Measurements from ENCODE around the gene CHRND. TPM values are rescaled to one million over a fixed set of nuclear protein-coding genes. Genes with fewer than 3 reads are reported as not detected.

Gene CHRND
- total RNA-seq, 1 experiment from 2014 or later, result not detected

DNA sequence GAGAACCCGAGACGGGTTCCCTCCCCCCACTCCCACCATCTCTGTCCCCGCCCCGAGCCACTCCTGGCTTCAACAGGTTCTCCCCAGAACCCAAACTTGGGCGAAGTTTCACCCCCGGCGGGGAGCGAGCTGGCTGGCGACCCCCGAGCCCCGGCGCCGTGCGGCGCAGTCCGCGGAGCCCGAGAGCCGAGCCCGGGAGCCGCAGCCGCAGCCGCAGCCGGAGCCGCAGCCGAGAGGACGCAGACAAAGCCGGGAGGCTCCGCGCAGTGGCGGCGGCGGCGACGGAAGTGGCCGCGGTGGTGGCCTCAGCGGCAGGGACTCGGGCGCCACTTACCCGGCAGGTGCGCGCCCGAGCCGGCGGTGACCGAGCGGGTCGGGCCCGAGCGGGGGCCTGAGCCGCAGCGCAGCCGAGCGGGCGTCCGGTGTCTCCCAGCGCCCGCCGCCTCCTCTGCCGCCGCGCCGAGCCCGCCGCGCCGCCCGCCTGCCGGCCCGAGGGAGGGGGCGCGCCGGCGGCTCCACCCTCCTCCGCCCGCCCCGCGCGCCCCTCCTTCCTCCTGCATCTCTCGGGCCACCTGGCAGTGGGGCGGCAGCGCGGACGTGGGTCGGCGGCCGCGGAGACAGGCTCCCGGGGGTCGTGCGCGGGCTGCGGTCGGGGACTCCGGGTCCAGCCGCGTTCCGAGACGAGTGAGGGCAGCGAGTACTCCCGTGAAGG lies 38.4 kb upstream of the CHRND start, which contains the start of gene ECEL1:
Gene ECEL1 (minus strand): TSS at position 450 of the 712 bp plus-strand sequence. CDS start 1,181 bp downstream, outside the sequence.
- no peak for DNase-seq (ENCODE audit: low spot score)

DNA sequence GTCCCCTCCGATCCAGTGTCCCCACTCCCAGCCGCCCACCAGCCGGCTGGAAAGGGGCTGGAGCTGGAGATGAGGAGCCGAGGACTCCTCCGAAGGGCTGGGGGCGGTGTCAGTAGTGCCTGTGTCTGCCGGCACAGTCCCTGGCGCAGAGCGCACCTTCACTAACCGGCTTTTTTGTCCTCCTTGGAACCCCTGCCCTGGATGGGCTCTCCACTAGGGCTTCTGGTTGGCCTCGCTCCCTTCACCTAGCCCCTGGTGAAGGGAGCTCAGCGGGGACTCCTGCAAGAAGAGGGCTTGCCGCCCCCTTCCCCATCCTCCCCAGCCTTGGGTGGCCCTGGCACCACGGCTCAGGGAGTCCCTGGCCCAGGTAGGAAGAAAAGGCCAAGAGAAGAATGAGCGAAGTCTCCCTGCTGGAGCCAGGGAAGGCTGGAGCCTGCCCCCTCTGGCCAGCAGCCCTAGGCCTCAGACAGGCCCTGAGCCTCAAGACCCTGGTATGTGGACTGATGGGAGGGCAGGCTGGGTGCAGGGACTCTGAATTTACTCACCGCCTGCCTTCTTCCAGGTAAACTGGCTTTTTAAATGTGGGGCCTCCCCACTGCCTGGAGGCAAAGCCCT lies 37.8 kb upstream of the CHRND start:
- no peak for DNase-seq (ENCODE audit: low spot score)

GRCh38 chr2:232488721-232489300 lies 37.1 kb upstream of the CHRND start:
- DNase-seq (ENCODE audit: low spot score), result no peak

GRCh38 chr2:232489516-232490220 lies 36.3 kb upstream of the CHRND start:
- DNase-seq (ENCODE audit: low spot score), result no peak

GRCh38 chr2:232490221-232491138 lies 35.5 kb upstream of the CHRND start:
- no peak for DNase-seq (ENCODE audit: low spot score)

DNA sequence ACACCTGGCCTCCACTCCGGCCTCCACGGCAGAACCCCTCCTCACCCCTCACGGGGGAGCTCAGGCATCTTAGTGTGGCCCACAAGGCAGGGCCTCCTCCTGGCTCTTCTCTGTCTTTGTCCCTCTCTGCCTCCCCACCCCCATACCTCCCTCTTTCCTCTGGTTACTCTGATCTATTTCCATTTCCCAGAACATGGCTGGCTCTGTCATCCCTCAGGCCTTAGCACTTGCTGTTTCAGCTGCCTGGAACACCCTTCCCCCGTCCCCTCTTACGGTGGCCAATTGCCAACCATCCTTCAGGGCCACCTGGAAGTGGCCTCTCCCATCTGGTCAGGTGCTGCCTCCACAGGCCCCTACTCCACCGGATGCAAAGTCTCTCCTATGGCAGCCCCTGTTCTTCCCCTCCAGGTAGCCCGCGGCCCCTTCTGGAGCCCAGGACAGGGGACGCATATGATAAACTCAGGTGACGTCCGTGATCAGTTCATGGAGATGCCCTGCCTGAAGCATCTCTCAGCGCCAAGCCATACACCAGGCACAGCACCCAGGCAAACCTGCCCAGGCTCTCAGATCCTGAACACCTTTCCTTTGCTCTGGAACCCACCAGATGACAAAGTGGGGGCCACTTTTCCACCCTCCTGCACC lies 34.7 kb upstream of the CHRND start:
- no peak for DNase-seq (ENCODE audit: low spot score)

DNA sequence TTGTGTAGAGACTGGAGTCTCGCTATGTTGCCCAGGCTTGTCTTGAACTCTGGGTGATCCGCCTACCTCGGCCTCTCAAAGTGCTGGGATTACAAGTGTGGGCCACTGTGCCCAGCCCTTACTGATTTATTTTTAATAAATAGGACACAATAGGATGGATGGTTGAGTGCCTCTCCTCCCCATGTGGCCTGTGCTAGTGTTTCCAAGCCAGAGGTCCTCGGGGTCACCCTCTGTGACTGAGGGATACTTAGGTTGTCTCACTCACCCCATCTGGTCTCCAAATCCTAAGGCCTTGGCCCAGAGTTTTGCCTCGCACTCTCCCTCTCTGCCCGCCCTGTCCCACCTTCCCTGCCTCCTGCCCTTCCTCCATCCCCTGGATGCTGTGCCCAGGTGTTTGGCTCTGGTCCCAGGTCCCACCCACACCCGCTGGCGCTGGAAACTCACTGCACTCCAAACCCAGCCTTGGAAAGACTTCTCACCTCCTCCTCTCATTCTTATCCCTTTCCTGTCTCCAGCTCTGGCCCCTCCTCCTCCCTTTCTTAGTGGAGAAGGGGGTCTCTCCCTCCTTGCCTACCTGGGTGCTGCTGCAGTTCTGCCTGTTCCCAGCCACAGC lies 33.6 kb upstream of the CHRND start:
- no peak for DNase-seq (ENCODE audit: low spot score)

DNA sequence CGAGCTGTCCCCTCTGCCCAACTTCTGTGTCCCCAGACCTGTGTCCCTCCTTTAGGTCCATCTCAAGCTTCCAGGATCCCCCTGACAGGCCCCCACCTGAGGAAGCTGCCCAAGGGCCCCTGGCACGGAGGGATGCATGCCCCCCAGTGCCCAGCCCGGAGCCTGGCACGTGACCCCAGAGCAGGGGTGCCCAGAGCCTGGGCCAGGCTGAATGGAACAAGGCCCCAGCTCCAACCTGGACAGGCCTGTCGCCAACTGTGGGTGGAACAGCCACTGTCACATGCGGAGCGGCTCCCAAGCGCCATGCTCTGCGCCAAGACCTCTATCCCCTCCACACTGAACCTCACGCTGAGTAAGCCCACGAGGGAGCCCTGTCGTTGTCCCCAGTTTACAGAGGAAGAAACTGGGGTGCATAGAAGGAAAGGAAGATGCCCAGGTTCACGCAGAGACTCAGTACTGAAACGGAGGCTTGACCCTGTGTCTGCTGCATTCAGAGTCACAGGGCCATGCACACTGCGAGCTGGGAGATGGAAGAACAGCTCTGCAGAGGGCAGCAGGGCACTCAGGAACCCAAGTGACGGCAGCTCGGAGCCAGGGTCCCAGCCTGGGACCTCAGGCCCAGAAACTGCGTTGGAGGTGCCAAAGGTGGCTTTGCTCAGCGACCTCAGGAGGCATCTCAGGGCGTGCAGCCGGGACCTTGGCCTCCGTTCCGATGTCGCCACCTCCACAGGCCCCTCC lies 32.8 kb upstream of the CHRND start:
- DNase-seq (ENCODE audit: low spot score), result no peak

DNA sequence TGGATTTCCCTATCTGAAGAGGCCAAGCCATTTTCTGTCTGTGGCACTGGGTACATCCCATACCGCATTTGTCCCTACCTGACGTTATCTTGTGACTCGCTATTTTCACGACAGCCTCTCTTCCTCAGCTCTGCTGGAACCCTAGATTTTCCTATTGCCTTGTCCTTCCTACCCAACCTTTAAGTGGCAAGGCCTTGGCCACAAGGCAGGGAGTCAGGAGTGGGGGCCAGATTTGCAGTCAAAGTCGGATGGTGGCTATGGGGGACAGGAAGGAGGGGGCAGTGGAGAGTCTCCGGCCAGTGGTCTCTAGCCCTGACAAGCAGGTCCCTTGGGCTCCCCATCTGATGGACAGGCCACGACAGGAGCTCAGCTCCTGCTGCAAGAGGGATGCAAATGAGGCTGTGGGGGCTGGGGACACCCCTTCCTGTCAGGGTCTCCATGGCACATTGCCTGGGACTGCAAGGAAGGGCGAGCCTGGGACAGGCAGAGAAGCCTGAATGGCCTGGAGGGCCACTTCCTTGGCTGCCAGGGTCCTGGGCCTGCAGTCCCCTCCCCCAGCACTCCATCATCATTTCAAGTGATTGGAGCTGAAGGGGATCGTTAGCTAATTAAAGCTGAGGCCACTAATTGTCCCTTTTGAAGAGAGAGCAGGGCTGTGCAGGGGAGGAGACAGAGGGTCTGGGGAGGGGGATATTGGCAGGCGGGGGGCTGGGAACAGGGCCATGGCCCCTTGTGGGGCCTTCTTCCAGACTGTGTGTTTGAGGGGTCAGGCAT lies 32.1 kb upstream of the CHRND start:
- no peak for DNase-seq (ENCODE audit: low spot score)

- DNase-seq (ENCODE audit: low spot score), result no peak
Observed at GRCh38 chr2:232494542-232494941, 31.4 kb upstream of the CHRND start.

GRCh38 chr2:232495292-232495691 lies 30.7 kb upstream of the CHRND start:
- no peak for DNase-seq (ENCODE audit: low spot score)

GRCh38 chr2:232496501-232497270 lies 29.3 kb upstream of the CHRND start:
- no peak for DNase-seq (ENCODE audit: low spot score)

GRCh38 chr2:232497348-232497747 lies 28.6 kb upstream of the CHRND start:
- DNase-seq (ENCODE audit: low spot score), result no peak

- no peak for DNase-seq (ENCODE audit: low spot score)
Observed at GRCh38 chr2:232498452-232498851, 27.5 kb upstream of the CHRND start.

DNA sequence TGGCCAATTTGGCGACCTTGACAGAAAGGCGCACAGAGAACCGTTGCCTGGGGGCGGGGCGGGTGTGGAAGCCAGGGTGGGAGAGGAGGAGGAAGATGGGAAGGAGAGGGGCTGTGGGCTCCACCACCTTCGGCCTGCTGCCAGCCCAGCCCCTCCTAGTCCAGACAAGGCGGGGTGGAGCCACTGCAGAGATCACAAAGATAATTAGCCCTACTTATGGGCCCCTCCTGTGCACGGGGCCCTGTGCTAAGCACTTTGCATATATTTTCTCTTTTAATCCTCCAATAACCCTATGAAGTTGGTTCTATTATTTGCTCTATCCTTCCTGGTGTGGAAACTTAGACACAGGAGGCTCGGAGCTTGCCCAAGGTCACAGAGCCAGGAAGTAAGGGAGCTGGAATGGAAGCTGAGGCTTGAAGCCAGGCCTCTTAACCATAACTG lies 24.6 kb upstream of the CHRND start:
- no peak for DNase-seq (ENCODE audit: low spot score)

DNA sequence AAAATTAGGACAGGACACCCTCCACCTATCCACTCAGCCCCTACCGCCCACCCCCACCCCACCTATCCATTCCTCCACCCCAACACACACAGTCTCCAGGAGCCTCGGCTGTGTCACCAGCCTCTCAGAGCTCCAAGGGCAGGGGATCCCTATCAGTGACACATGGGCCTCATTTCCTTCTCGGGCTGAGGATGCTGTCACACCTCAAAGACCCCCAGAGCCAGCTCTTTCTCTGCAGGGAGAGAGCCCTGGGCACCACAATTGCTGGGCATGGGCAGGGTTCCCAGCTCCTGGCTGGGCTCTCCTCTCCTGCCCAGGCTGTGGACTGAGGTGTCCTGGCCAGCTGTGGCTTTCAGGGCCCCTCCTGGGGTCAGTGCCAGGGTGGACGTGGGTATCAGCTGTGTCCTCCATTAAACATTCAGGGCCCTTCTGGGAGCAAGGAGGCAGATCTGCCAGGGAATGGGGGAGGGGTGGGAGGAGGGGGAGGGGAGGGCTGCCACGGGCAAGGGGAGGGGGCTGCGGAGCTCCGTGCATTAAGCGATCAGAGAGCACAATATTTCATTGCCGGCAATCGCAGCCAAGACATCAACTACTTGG lies 24.1 kb upstream of the CHRND start:
- no peak for DNase-seq (ENCODE audit: low spot score)

DNA sequence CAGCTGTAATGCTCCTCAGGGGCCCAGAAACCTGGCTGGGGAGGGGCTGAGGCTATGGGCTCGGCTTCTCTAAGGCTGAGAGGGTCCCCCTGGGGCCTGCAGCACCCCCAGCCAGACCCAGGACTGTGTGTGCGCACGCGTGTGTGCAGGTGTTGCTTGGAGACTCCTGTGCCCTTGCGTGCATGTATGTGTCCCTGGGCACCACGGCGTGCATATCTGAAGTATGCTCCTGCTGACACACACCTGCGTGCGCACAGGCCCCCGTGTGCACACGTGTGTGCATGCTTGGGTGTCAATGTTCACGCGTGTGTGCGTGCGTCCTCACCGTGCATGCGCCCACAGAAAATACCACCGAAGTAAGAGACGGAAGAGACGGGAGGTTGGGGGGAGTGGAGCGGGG lies 23.4 kb upstream of the CHRND start:
- no peak for DNase-seq (ENCODE audit: low spot score)
